ENCODE measurements around the gene C6orf89.

- no peak for TF ChIP-seq CTCF (IDR thresholded peaks at IDR 0.05)
- no peak for TF ChIP-seq POLR2A (IDR thresholded peaks at IDR 0.05)
Measured at GRCh38 chr6:36944650-36945049, 58.9 kb downstream of the C6orf89 start.

Data from esophagus squamous epithelium (tissue), 4 donors.